Muscle of arm (tissue), 12 donors: ENCODE data around the gene STRA8. TPM values are rescaled to one million over a fixed set of nuclear protein-coding genes. Genes with fewer than 3 reads are reported as not detected.

ENCODE experiments used
- polyA plus RNA-seq, 12 donors: library from polyadenylated mRNA; unstranded; fragments of 120-200 nt; gene quantifications; one replicate each; pipeline ENCODE4 v1.2.1, GENCODE V29; 2013; ENCODE audit not compliant: insufficient read length in 12 of 12

The STRA8 gene
- polyA plus RNA-seq, 12 donors = not detected

Other genes starting within 250 kb of the STRA8 start
- 1 to 10 TPM in 10 of 12 donors, not detected in 2; 2.3 to 6.0 (median 4.0) TPM for gene AGBL3, start 247.3 kb upstream of the STRA8 start, polyA plus RNA-seq
- gene TMEM140, start 85.8 kb upstream of the STRA8 start, polyA plus RNA-seq = 10 to 100 TPM in 9 of 12 donors, 1 to 10 TPM in 2, not detected in 1; 9.7 to 22.3 (median 11.7) TPM
- gene CYREN, start 63.1 kb upstream of the STRA8 start, polyA plus RNA-seq = 10 to 100 TPM in 11 of 12 donors, not detected in 1; 26.0 to 40.1 (median 31.2) TPM
- gene WDR91, start 22.3 kb upstream of the STRA8 start, polyA plus RNA-seq = 10 to 100 TPM in 4 of 12 donors, 1 to 10 TPM in 7, not detected in 1; 7.8 to 24.3 (median 9.5) TPM